IPS DF 6.9 (cell line): ENCODE results near the gene PDE6A.

ENCODE experiments used
- DNase-seq: peaks from one replicate; pipeline ENCODE4 v3.0.0-alpha.2; 2013; ENCODE audit warnings: low read depth, low spot score
- H3K27ac ChIP-seq: one replicate; pipeline ENCODE4 v1.5.1; 2013; ENCODE audit warnings: low read length, control low read depth
- H3K27me3 ChIP-seq: 2 replicates; pipeline ENCODE4 v1.6.1; 2013; ENCODE audit warnings: mild to moderate bottlenecking, low read length; ENCODE audit not compliant: control insufficient read depth, insufficient read depth
- H3K36me3 ChIP-seq: 2 replicates; pipeline ENCODE4 v1.6.1; 2013; ENCODE audit warnings: low read length; ENCODE audit not compliant: control insufficient read depth, insufficient read depth
- H3K4me1 ChIP-seq: 2 replicates; pipeline ENCODE4 v1.6.1; 2013; ENCODE audit warnings: low read length; ENCODE audit not compliant: control insufficient read depth, insufficient read depth
- H3K4me3 ChIP-seq: 2 replicates; pipeline ENCODE4 v1.5.1; 2013; ENCODE audit warnings: mild to moderate bottlenecking, low read length
- H3K9me3 ChIP-seq: 2 replicates; pipeline ENCODE4 v1.6.1; 2013; ENCODE audit warnings: low read length, inconsistent platforms; ENCODE audit not compliant: control insufficient read depth, insufficient read depth
- WGBS: extraction: QIAGEN DNeasy Blood & Tissue Kit; methylation state at CpG from one replicate; pipeline ENCODE4 v1.1.7; 2013; ENCODE audit warnings: mixed read lengths, missing lambda C conversion rate; ENCODE audit not compliant: insufficient read length, insufficient coverage; 5-methylcytosine and 5-hydroxymethylcytosine counted together

Gene PDE6A

DNA sequence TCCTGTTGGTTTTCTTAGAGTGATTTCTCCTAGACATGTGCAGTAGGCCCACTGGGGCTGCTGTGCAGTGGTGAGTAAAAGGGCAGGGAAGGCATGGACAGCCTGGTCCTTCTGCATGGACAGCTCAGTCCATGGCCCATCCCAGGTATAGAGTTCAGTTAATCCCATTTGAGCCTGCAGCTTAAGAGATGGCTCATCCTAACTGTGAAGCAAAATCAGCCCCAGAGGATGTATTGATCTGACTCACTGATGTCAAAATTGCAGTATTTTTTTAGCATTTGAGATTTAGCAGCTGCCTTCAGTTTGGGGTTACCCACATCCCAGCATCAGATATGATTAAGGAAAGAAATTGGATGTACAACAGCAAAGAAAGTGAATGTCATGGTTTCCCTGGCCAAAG, 93.4 kb downstream of the PDE6A start:
- Histone ChIP-seq H3K4me3 (no peak overlapping the region), H3K36me3 (peaks cover under 1% of the 10 kb centered on the region; the same call in 1 of the 2 replicates), H3K4me1 (no peaks in the 10 kb centered on the region), H3K9me3 (no peaks in the 10 kb centered on the region), H3K27me3 (no peaks in the 10 kb centered on the region), H3K27ac (no peak overlapping the region)
- DNase-seq = no peak

DNA sequence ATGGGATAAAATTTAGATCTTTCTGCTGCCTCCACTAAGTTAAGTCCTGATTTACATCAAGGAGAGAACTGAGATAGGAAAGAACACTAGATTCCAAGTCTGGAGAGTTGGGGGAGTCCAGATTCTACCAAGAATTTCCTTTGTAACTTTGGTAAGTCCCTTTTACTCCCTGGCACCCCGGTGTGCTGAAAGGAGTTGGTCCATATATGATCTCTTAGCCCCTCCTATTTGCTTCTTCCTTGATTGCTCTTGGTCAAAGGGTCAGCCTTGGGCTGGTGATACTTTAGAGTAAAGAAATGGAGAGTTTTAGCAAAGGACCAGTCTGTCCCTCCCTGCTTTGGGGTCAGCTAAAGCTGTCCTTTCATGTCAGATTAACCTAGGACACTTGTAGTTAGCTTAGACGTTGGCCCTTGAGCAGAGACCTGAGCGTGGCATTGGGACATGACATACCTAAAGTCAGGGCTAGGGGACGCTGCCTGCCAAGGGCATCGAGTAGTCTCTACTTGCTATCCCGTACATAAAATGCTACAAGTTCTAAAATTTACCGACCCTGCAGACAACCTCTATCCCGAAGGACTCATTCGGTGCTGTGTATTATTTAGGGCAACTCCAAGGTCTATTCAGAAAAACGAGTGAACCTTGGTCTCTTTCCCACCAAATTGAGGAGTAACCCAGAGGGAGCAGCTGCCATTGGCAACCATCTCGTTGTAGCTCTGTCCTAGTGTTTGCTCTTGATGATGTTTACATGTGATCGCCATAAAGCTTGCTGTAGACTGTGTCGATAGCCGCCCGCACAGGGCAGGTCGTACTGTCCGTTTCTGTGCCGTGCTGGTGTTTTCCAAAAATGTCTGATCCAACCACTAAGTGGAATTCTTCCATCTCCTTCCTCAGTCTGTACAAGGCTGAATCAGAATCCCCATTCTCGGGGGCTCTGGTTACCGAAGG, 94.4 kb downstream of the PDE6A start:
- Histone ChIP-seq H3K4me1 (no peaks in the 10 kb centered on the region), H3K9me3 (no peaks in the 10 kb centered on the region)
- WGBS = no CpG with 5 or more reads among the region's 20 CpGs

DNA sequence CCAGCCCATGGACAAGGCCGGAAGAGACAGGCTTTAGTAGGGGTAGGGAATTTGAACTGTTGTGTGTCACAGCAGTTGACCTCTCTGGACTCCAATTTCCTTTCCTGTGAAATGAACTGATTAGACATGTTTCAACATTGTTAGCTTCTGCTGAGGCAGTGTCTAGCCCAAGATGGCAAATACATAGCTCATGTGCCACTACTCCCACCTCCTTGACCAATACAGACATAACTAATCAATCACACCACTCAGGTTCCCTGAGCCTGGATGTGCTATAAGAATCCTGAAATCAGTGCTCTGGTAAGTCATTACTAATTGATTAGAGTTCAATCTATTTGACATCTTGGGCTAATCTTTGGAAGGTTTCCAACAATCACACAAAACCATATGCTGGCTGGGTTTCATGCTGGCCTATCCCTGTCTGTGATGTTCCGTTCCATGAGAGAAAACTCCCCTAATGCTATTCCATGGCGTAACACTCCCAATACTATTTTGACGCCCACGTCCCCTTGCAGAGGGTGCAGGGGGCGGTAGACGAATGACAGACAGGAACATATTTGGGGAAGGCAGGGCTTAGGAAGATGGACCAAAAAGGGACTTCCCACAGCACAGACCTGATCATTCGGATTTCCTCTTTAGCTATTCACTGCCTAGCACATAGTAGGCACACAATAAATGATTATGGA, 95.2 kb downstream of the PDE6A start:
- no CpG with 5 or more reads among the region's 8 CpGs for WGBS
- DNase-seq = no peak
- Histone ChIP-seq H3K4me3 (no peak overlapping the region), H3K27me3 (no peaks in the 10 kb centered on the region), H3K9me3 (no peaks in the 10 kb centered on the region), H3K4me1 (no peaks in the 10 kb centered on the region), H3K27ac (no peak overlapping the region), H3K36me3 (peaks cover 6% of the 10 kb centered on the region)

More for the DNA sequence above, 94.4 kb downstream of the PDE6A start:
- Histone ChIP-seq H3K36me3 (peaks cover 6% of the 10 kb centered on the region), H3K4me3 (no peak overlapping the region), H3K27me3 (no peaks in the 10 kb centered on the region), H3K27ac (no peak overlapping the region)
- no peak for DNase-seq

DNA sequence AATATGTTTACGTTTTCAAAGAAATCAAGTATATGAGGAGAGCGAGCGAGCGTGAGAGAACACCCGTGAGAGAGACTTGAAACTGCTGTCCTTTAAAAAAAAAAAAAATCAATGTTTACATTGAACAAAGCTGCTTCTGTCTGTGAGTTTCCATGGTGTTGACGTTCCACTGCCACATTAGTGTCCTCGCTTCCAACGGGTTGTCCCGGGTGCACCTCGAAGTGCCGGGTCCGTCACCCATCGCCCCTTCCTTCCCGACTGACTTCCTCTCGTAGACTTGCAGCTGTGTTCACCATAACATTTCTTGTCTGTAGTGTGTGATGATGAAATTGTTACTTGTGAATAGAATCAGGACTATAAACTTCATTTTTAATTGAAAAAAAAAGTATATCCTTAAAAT, 97.0 kb downstream of the PDE6A start:
- Histone ChIP-seq H3K9me3 (no peaks in the 10 kb centered on the region), H3K4me3 (no peak overlapping the region), H3K27ac (no peak overlapping the region), H3K4me1 (no peaks in the 10 kb centered on the region), H3K27me3 (no peaks in the 10 kb centered on the region), H3K36me3 (peaks cover 6% of the 10 kb centered on the region)
- DNase-seq = no peak
- WGBS = no CpG with 5 or more reads among the region's 15 CpGs

DNA sequence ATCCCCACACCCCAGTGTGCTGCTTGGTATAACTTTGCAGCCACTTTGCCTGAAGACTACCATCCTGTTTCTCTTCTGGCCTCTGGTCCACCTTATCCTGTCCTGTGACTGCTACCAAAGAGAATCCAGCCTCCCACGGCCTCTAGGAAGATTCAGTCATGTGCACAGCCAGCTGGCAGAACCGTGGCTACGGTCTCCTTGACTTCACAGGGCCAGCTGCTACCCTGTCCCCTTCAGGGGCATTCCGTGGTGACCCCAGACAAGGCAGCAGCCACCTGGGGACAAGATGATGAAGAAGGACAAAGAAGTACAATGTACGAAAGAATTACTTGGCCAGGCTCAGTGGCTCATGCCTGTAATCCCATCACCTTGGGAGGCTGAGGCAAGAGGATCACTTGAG, 98.6 kb downstream of the PDE6A start:
- WGBS = no CpG with 5 or more reads among the region's 5 CpGs
- H3K4me3 ChIP-seq = no peak overlapping the region
- DNase-seq = no peak
- no peaks in the 10 kb centered on the region for H3K27me3 ChIP-seq
- H3K9me3 ChIP-seq = no peaks in the 10 kb centered on the region
- no peaks in the 10 kb centered on the region for H3K4me1 ChIP-seq
- H3K36me3 ChIP-seq = peaks cover 6% of the 10 kb centered on the region
- H3K27ac ChIP-seq = no peak overlapping the region

DNA sequence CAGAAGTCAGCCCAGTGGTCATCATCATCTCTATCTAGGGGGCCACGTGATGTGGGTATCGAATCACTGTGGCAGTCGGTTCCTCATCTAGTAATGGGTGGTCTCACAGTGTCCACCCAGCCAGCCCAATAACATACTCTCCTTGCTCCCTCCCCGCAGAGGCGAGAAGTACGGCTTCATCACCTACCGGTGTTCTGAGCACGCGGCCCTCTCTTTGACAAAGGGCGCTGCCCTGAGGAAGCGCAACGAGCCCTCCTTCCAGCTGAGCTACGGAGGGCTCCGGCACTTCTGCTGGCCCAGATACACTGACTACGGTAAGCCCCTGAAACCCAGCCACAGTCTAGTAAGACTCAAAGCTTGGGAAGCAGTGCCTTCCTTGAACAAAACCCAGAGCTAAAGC, 99.0 kb downstream of the PDE6A start:
- WGBS = no CpG with 5 or more reads among the region's 15 CpGs
- peaks cover 6% of the 10 kb centered on the region for H3K36me3 ChIP-seq

DNA sequence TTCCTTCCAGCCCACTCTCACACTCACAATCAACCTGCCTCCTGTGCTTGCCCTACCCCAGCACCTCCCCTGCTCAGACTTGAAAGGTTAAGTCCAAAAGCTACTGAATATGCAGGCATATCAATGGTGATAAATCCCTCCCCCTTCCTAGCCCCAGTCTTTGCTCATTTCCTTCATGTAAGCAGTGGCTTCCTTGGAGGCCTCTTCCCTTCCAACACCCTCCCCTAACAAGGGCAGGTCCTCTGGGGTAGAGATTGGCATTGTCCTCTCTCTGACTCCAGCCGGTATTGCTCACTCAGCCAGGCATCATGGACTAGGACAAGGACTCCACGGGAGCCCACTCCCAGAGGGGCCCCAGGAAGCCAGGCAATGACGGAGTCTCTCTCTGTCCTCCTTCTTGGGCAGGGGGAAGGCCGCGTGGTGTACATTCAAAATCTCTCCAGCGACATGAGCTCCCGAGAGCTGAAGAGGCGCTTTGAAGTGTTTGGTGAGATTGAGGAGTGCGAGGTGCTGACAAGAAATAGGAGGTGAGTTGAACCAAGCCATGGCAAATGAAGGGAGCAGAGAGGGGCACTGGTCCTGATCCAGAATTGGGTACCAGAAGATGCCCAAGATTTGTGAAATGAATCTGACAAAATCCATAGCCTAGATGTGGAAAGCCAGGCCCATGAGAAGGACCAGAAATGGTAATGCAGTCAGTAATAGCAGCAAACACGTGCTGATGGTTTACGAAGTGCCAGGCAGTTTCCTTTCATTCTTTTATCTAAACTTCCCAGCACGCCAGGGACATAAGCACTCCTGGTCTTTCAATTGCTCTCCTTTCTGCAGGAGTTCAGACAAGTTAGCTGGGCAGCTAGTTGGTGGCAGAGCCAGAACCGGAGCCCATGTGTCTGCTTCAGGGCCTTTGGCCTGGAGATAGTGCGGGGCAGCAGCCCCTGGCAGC, 102.5 kb downstream of the PDE6A start:
- no CpG with 5 or more reads among the region's 14 CpGs for WGBS
- DNase-seq = no peak
- no peaks in the 10 kb centered on the region for H3K4me1 ChIP-seq
- no peak overlapping the region for H3K4me3 ChIP-seq
- H3K27me3 ChIP-seq = no peaks in the 10 kb centered on the region
- H3K36me3 ChIP-seq = peaks cover 6% of the 10 kb centered on the region
- no peak overlapping the region for H3K27ac ChIP-seq
- H3K9me3 ChIP-seq = no peaks in the 10 kb centered on the region

More for the DNA sequence above, 99.0 kb downstream of the PDE6A start:
- no peak for DNase-seq
- Histone ChIP-seq H3K9me3 (no peaks in the 10 kb centered on the region), H3K27ac (no peak overlapping the region), H3K4me3 (no peak overlapping the region; the same call in 1 of the 2 replicates), H3K27me3 (no peaks in the 10 kb centered on the region), H3K4me1 (no peaks in the 10 kb centered on the region)

DNA sequence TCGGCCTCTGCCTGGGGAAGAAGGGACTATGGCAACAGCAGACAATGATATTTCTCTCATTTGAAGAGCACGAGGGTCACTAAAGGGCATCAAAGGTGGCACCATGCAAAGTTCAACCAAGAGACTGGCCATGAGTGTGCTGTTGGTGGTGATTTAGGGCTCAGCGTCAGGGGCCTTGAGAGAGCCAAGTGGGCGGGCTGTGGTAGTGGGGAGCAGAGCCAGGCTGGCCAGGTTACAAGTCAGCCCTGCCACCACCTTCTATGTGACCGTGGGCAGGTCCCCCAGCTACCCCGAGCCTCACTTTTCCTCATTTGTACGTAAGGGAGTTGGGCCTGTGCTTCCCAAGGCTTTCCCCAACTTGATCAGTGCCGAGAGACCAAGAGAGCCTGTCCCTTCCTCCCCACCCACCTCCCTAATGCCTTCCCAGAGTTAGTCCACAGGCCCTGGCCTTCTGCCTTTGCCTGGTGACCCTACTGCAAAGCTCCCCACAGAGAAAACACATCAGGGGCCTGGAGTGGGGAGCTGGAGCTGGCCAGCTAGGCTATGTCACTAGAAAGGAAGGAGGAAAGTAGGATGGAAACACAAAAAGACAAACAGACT, 104.3 kb downstream of the PDE6A start:
- Histone ChIP-seq H3K36me3 (no peaks in the 10 kb centered on the region), H3K27me3 (no peaks in the 10 kb centered on the region), H3K4me1 (no peaks in the 10 kb centered on the region), H3K27ac (no peak overlapping the region), H3K4me3 (no peak overlapping the region), H3K9me3 (no peaks in the 10 kb centered on the region)
- DNase-seq = no peak
- WGBS = no CpG with 5 or more reads among the region's 8 CpGs

DNA sequence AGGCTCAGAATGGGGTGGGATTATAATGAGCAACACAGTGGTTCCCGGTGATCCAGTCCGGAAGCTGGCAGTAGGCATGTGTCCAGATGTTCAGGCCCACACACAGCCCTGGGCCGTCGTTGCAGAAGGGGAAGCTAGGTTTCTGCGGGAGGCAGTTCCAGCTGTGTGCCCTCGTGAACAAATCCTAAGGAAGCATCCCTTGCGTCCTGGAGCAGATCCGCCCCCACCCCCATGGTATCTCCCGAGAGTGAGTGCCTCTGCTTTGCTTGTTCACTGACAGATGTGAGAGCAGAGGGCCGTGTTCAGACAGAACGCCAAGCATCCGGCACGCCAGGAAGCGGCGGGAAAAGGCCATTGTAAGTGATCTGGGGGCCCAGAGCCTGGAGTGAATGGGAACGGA, 104.8 kb downstream of the PDE6A start:
- Histone ChIP-seq H3K9me3 (no peaks in the 10 kb centered on the region), H3K4me3 (no peak overlapping the region), H3K36me3 (no peaks in the 10 kb centered on the region), H3K27me3 (no peaks in the 10 kb centered on the region), H3K4me1 (no peaks in the 10 kb centered on the region), H3K27ac (no peak overlapping the region)
- WGBS = no CpG with 5 or more reads among the region's 16 CpGs
- no peak for DNase-seq
